ENCODE results near the gene ANKIB1. TPM values are rescaled to one million over a fixed set of nuclear protein-coding genes. Genes with fewer than 3 reads are reported as not detected.
A peak's percentile ranks its signal among the peaks of the same experiment; 100 is the strongest.
"Not testable (repeated sequence)": the region's sequence is repeated elsewhere in the genome, so short reads cannot be mapped to it uniquely, and the experiment has no call there.

ANKIB1 gene
- total RNA-seq, 6 experiments from 2014 or later = 9.3 to 20.8 (median 15.0) TPM

- DNase-seq = no peak
- ATAC-seq = peak in 3 of 4 donors; percentile 53 to 73 (median 67)
- no peak for TF ChIP-seq POLR2A (IDR thresholded peaks at IDR 0.05)
- TF ChIP-seq CTCF (IDR thresholded peaks at IDR 0.05) = no peak
- WGBS (ENCODE audit: insufficient coverage, low coverage, low lambda C conversion rate, missing lambda C conversion rate) = 64% methylated on average over 1 of the region's 1 CpG
- no peak overlapping the region for H3K27ac ChIP-seq
- no peaks in the 10 kb centered on the region for H3K9me3 ChIP-seq
- H3K4me1 ChIP-seq = peaks cover 0 to 3% (median 0%) of the 10 kb centered on the region in 4 donors
- H3K36me3 ChIP-seq = peaks cover 0 to 8% (median 2%) of the 10 kb centered on the region in 4 donors
- H3K27me3 ChIP-seq = no peaks in the 10 kb centered on the region
- intact Hi-C loops (cut with DNase I) = no loop called here
- no peak overlapping the region for H3K4me3 ChIP-seq
Measured at GRCh38 chr7:92354214-92354613, 108.4 kb downstream of the ANKIB1 start.

GRCh38 chr7:92356406-92356805, 110.6 kb downstream of the ANKIB1 start:
- ATAC-seq (no peak), DNase-seq (no peak)
- H3K27me3 ChIP-seq = no peaks in the 10 kb centered on the region
- no peak overlapping the region for H3K4me3 ChIP-seq
- intact Hi-C loops (cut with DNase I) = no loop called here
- peaks cover 0 to 3% (median 0%) of the 10 kb centered on the region in 4 donors for H3K4me1 ChIP-seq
- H3K9me3 ChIP-seq = no peaks in the 10 kb centered on the region
- no peak overlapping the region for H3K27ac ChIP-seq
- H3K36me3 ChIP-seq = peaks cover 0 to 5% (median 0%) of the 10 kb centered on the region in 4 donors
- TF ChIP-seq POLR2A (IDR thresholded peaks at IDR 0.05) (no peak), CTCF (IDR thresholded peaks at IDR 0.05) (no peak)

GRCh38 chr7:92357260-92357659, 111.5 kb downstream of the ANKIB1 start:
- TF ChIP-seq POLR2A (IDR thresholded peaks at IDR 0.05) = no peak
- no peak for TF ChIP-seq CTCF (IDR thresholded peaks at IDR 0.05)
- DNase-seq (no peak), ATAC-seq (no peak)
- H3K27me3 ChIP-seq = no peaks in the 10 kb centered on the region
- WGBS (ENCODE audit: insufficient coverage, low coverage, low lambda C conversion rate, missing lambda C conversion rate) = 89% methylated on average over 4 of the region's 4 CpGs
- no peak overlapping the region for H3K27ac ChIP-seq
- intact Hi-C loops (cut with DNase I) = no loop called here
- H3K9me3 ChIP-seq = no peaks in the 10 kb centered on the region
- H3K4me1 ChIP-seq = peaks cover 0 to 3% (median 0%) of the 10 kb centered on the region in 4 donors
- H3K4me3 ChIP-seq = no peak overlapping the region
- H3K36me3 ChIP-seq = peaks cover 0 to 5% (median 0%) of the 10 kb centered on the region in 4 donors

- intact Hi-C loops (cut with DNase I); H3K4me1 ChIP-seq; H3K9me3 ChIP-seq; ATAC-seq; H3K4me3 ChIP-seq; H3K36me3 ChIP-seq; H3K27me3 ChIP-seq; DNase-seq; H3K27ac ChIP-seq: not testable (repeated sequence)
- 100% methylated on average over 2 of the region's 2 CpGs for WGBS (ENCODE audit: insufficient coverage, low coverage, low lambda C conversion rate, missing lambda C conversion rate)
Measured at GRCh38 chr7:92359179-92359578, 113.4 kb downstream of the ANKIB1 start.

DNA sequence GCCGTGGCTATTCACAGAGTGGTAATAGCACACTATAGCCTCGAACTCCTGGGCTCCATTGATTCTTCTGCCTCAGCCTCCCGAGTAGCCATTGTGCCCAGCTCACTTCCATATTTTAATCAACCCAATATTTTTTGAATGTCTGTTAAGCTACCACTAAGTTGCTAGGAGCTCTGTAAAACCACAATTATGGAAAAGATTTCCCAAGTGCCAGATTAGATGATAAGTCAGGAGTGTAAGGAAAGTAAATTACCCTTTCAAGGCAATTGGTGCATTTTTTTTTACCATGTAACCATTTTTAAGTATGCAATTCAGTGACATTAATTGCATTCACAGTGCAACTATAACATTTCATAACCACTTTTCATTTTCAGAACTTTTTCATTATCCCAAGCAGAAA, 114.0 kb downstream of the ANKIB1 start:
- TF ChIP-seq CTCF (IDR thresholded peaks at IDR 0.05) (no peak), POLR2A (IDR thresholded peaks at IDR 0.05) (no peak)
- no peaks in the 10 kb centered on the region for H3K9me3 ChIP-seq
- no peaks in the 10 kb centered on the region for H3K27me3 ChIP-seq
- no peaks in the 10 kb centered on the region for H3K36me3 ChIP-seq
- no peak for DNase-seq
- no peaks in the 10 kb centered on the region for H3K4me1 ChIP-seq
- ATAC-seq = no peak
- intact Hi-C loops (cut with DNase I) = no loop called here
- no peak overlapping the region for H3K4me3 ChIP-seq
- WGBS (ENCODE audit: insufficient coverage, low coverage, low lambda C conversion rate, missing lambda C conversion rate) = 89% methylated on average over 3 of the region's 3 CpGs
- no peak overlapping the region for H3K27ac ChIP-seq
